HUES6 (cell line): ENCODE data around the gene DVL2.

Experiments
- H3K27ac ChIP-seq: 2 replicates; pipeline ENCODE4 v1.7.0; 2013; ENCODE audit warnings: low read depth, mild to moderate bottlenecking, low read length, inconsistent platforms
- H3K27me3 ChIP-seq: 2 replicates; pipeline ENCODE4 v1.6.1; 2013; ENCODE audit warnings: low read length; ENCODE audit not compliant: control insufficient read depth, insufficient read depth
- H3K36me3 ChIP-seq: 2 replicates; pipeline ENCODE4 v1.6.1; 2013; ENCODE audit warnings: low read length; ENCODE audit not compliant: control insufficient read depth, insufficient read depth
- H3K4me1 ChIP-seq: 2 replicates; pipeline ENCODE4 v1.6.1; 2013; ENCODE audit warnings: low read length; ENCODE audit not compliant: control insufficient read depth, insufficient read depth
- H3K4me3 ChIP-seq: 2 replicates; pipeline ENCODE4 v1.5.1; 2013; ENCODE audit warnings: low read depth, low read length
- H3K9ac ChIP-seq: one replicate; pipeline ENCODE4 v1.6.1; 2013; ENCODE audit warnings: mild to moderate bottlenecking, low read length
- H3K9me3 ChIP-seq: 2 replicates; pipeline ENCODE4 v1.6.1; 2013; ENCODE audit warnings: low read depth, low read length; ENCODE audit not compliant: control insufficient read depth, insufficient read depth

Gene DVL2

GRCh38 chr17:7262935-7263800 lies 28.9 kb upstream of the DVL2 start:
- Histone ChIP-seq H3K9me3 (no peaks in the 10 kb centered on the region), H3K36me3 (peaks cover 23% of the 10 kb centered on the region), H3K9ac (peak overlapping the region; percentile 53), H3K4me1 (peaks cover 7% of the 10 kb centered on the region), H3K27me3 (peaks cover 29% of the 10 kb centered on the region; the same call in 1 of the 2 replicates), H3K27ac (peak overlapping the region; percentile 45; the same call in 1 of the 2 replicates), H3K4me3 (peak overlapping the region; percentile 92)

- Histone ChIP-seq H3K4me1 (peaks cover 7% of the 10 kb centered on the region), H3K4me3 (peak within 1 kb of the TSS; percentile 92), H3K27ac (peak within 1 kb of the TSS; percentile 99), H3K9ac (peak within 1 kb of the TSS; percentile 91), H3K36me3 (peaks cover 28% of the 10 kb centered on the region), H3K27me3 (peaks cover 29% of the 10 kb centered on the region; the same call in 1 of the 2 replicates), H3K9me3 (no peaks in the 10 kb centered on the region)
Measured at GRCh38 chr17:7262192-7262934, 28.0 kb upstream of the DVL2 start, which contains the start of gene CLDN7. TSS of gene CLDN7 (minus strand) at chr17:7262478. CDS start at chr17:7262043, 435 bp downstream.

GRCh38 chr17:7261379-7262191 lies 27.3 kb upstream of the DVL2 start:
- Histone ChIP-seq H3K4me1 (peaks cover 7% of the 10 kb centered on the region), H3K9ac (peak overlapping the region; percentile 91), H3K4me3 (peak overlapping the region; percentile 92), H3K36me3 (peaks cover 36% of the 10 kb centered on the region), H3K27ac (peak overlapping the region; percentile 99), H3K9me3 (no peaks in the 10 kb centered on the region), H3K27me3 (peaks cover 29% of the 10 kb centered on the region; the same call in 1 of the 2 replicates)

- H3K36me3 ChIP-seq: peaks cover 43% of the 10 kb centered on the region
- peak overlapping the region; percentile 91 for H3K9ac ChIP-seq
- peak overlapping the region; percentile 99 for H3K27ac ChIP-seq
- H3K4me3 ChIP-seq: peak overlapping the region; percentile 92
- H3K4me1 ChIP-seq: peaks cover 4% of the 10 kb centered on the region; the same call in 1 of the 2 replicates
- H3K9me3 ChIP-seq: no peaks in the 10 kb centered on the region
- peaks cover 29% of the 10 kb centered on the region; the same call in 1 of the 2 replicates for H3K27me3 ChIP-seq
Measured at GRCh38 chr17:7260651-7261378, 26.5 kb upstream of the DVL2 start.

- peak overlapping the region; percentile 92 for H3K4me3 ChIP-seq
- H3K4me1 ChIP-seq: peaks cover 4% of the 10 kb centered on the region; the same call in 1 of the 2 replicates
- peaks cover 29% of the 10 kb centered on the region; the same call in 1 of the 2 replicates for H3K27me3 ChIP-seq
- H3K27ac ChIP-seq: peak overlapping the region; percentile 99; the same call in 1 of the 2 replicates
- peak overlapping the region; percentile 91 for H3K9ac ChIP-seq
- no peaks in the 10 kb centered on the region for H3K9me3 ChIP-seq
- peaks cover 48% of the 10 kb centered on the region for H3K36me3 ChIP-seq
Measured at GRCh38 chr17:7260151-7260550, 25.8 kb upstream of the DVL2 start.

- no peak overlapping the region for H3K27ac ChIP-seq
Measured at GRCh38 chr17:7259555-7259889, 25.2 kb upstream of the DVL2 start.

GRCh38 chr17:7258731-7259554 lies 24.6 kb upstream of the DVL2 start:
- Histone ChIP-seq H3K9me3 (no peaks in the 10 kb centered on the region), H3K9ac (no peak overlapping the region), H3K4me3 (no peak overlapping the region), H3K36me3 (peaks cover 60% of the 10 kb centered on the region), H3K4me1 (no peaks in the 10 kb centered on the region; the same call in 1 of the 2 replicates), H3K27me3 (peaks cover 29% of the 10 kb centered on the region; the same call in 1 of the 2 replicates), H3K27ac (no peak overlapping the region)

More at GRCh38 chr17:7259555-7259889, 25.2 kb upstream of the DVL2 start:
- no peak overlapping the region for H3K9ac ChIP-seq
- peaks cover 29% of the 10 kb centered on the region; the same call in 1 of the 2 replicates for H3K27me3 ChIP-seq
- no peaks in the 10 kb centered on the region for H3K9me3 ChIP-seq
- peaks cover 3% of the 10 kb centered on the region; the same call in 1 of the 2 replicates for H3K4me1 ChIP-seq
- no peak overlapping the region for H3K4me3 ChIP-seq
- peaks cover 54% of the 10 kb centered on the region for H3K36me3 ChIP-seq

GRCh38 chr17:7256766-7257456 lies 22.6 kb upstream of the DVL2 start:
- H3K4me1 ChIP-seq: peaks cover 5% of the 10 kb centered on the region
- H3K27me3 ChIP-seq: peaks cover 12% of the 10 kb centered on the region; the same call in 1 of the 2 replicates
- peaks cover 60% of the 10 kb centered on the region for H3K36me3 ChIP-seq
- H3K27ac ChIP-seq: no peak overlapping the region
- H3K4me3 ChIP-seq: no peak overlapping the region
- H3K9me3 ChIP-seq: no peaks in the 10 kb centered on the region
- H3K9ac ChIP-seq: no peak overlapping the region

- no peak overlapping the region for H3K9ac ChIP-seq
- H3K27ac ChIP-seq: no peak overlapping the region
- H3K9me3 ChIP-seq: no peaks in the 10 kb centered on the region
Measured at GRCh38 chr17:7254511-7254910, 20.2 kb upstream of the DVL2 start.

More at GRCh38 chr17:7254511-7254910, 20.2 kb upstream of the DVL2 start:
- H3K4me3 ChIP-seq: no peak overlapping the region
- peaks cover 51% of the 10 kb centered on the region for H3K36me3 ChIP-seq
- no peaks in the 10 kb centered on the region for H3K27me3 ChIP-seq
- peaks cover 12% of the 10 kb centered on the region; the same call in 1 of the 2 replicates for H3K4me1 ChIP-seq
